Ovary (tissue), 9 donors: Measurements from ENCODE around the gene PLSCR5. TPM values are rescaled to one million over a fixed set of nuclear protein-coding genes. Genes with fewer than 3 reads are reported as not detected.

ENCODE experiments used
- DNase-seq, 5 donors: peaks; one replicate each; pipeline ENCODE4 v3.0.0-alpha.2; 2019 to 2020
- H3K27ac ChIP-seq, 2 donors: fragments of 200-600 bp; one replicate each; pipeline versions ENCODE4 v1.5.1 to v1.8.0; 2019 to 2022
- H3K27me3 ChIP-seq: fragments of 200-600 bp; one replicate; pipeline ENCODE4 v1.8.0; 2022
- H3K36me3 ChIP-seq: fragments of 200-600 bp; sonication (generic); one replicate; pipeline ENCODE4 v1.5.1; 2019
- H3K4me1 ChIP-seq: one replicate; pipeline ENCODE4 v1.8.1; 2013; ENCODE audit warnings: mild to moderate bottlenecking, moderate library complexity; ENCODE audit not compliant: insufficient read depth
- H3K4me3 ChIP-seq: fragments of 200-600 bp; sonication (generic); one replicate; pipeline ENCODE4 v1.5.1; 2017
- H3K9me3 ChIP-seq, 2 donors: fragments of 200-600 bp in 1 of 2; sonication (generic) in 1 of 2; one replicate each; pipeline versions ENCODE4 v1.5.1 to v1.8.1; 2013 to 2019; ENCODE audit warnings: mild to moderate bottlenecking in 1 of 2, moderate library complexity in 1 of 2
- CTCF ChIP-seq, 3 donors: fragments of 450-650 bp in 2 of 3; fragments of 200-600 bp in 1 of 3; IDR thresholded peaks; one replicate each; pipeline versions ENCODE4 v1.5.1 to v1.8.0; 2016 to 2022; ENCODE audit warnings: antibody characterized with exemption in 3 of 3, mild to moderate bottlenecking in 1 of 3
- EP300 ChIP-seq: sonication (generic); formaldehyde crosslinking; IDR thresholded peaks from one replicate; pipeline ENCODE4 v1.6.1; 2017; ENCODE audit warnings: antibody characterized with exemption
- POLR2A ChIP-seq: fragments of 450-650 bp; IDR thresholded peaks from one replicate; pipeline ENCODE4 v1.6.1; 2017; ENCODE audit warnings: antibody characterized with exemption, mild to moderate bottlenecking, moderate library complexity
- WGBS, 3 donors: extraction: QIAGEN DNeasy Blood & Tissue Kit in 1 of 3; methylation state at CpG; one replicate each; pipeline versions ENCODE4 v1.1.5 to v1.1.7; 2013 to 2017; 5-methylcytosine and 5-hydroxymethylcytosine counted together
- intact Hi-C, 4 donors: fragments of 100-400 bp; cut with DNase I; formaldehyde crosslinking; loops; one replicate each; pipeline versions ENCODE4 v1.11.0 to v1.15.1; 2022 to 2023
- polyA plus RNA-seq, 2 donors: library from polyadenylated mRNA; stranded (reverse); fragments of 200-250 nt in 1 of 2; fragments of 350-450 nt in 1 of 2; fragmentation: Illumina TruSeq in 1 of 2; extraction: RNeasy Lipid Tissue Mini Kit (QIAGEN cat#74804) in 1 of 2; gene quantifications; one replicate each; pipeline ENCODE4 v1.2.3, GENCODE V29; 2013 to 2014
- total RNA-seq, 7 donors: library from RNA; depleted of rRNA in 2 of 7; stranded (reverse); fragments of >200 nt in 2 of 7; fragmentation: NEBNext Ultra II Directional in 3 of 7; extraction: Animal tissue kit (Norgen Biotek cat#: 25700) in 3 of 7; gene quantifications; one replicate each; pipeline versions ENCODE4 v1.1.0 to v1.2.4, GENCODE V29; 2016 to 2023
- donor health status: DM: no; HTN: no; CAD: no; lungs with moderate emphysema.
- donor health status: DM: no; HTN: no; CAD: no.
- donor health status: Bipolar disorder and iron deficiency.
- donor health status: DM: yes; HTN: yes; CAD: no.
- donor health status: DM: no; HTN: no; CAD: no.
- donor health status: DM: yes; HTN: yes; CAD: no.

PLSCR5 gene
- total and polyA plus RNA-seq, 9 donors = not detected

- Histone ChIP-seq H3K9me3 (no peaks in the 10 kb centered on the region), H3K4me3 (no peak overlapping the region), H3K36me3 (no peaks in the 10 kb centered on the region), H3K4me1 (no peaks in the 10 kb centered on the region), H3K27ac (no peak overlapping the region), H3K27me3 (no peaks in the 10 kb centered on the region)
- intact Hi-C loops = no loop called here
- 66 to 72% (median 69%) methylated on average over 7 of the region's 7 CpGs for WGBS, 3 donors
- TF ChIP-seq CTCF (IDR thresholded peaks at IDR 0.05) (no peak), POLR2A (no peak), EP300 (no peak)
- DNase-seq = no peak
Observed at GRCh38 chr3:146594843-146595482, 10.2 kb downstream of the PLSCR5 start.

- intact Hi-C loops = no loop called here
- no peak for DNase-seq
- H3K4me1 ChIP-seq = no peaks in the 10 kb centered on the region
- no peak overlapping the region for H3K4me3 ChIP-seq
- H3K36me3 ChIP-seq = no peaks in the 10 kb centered on the region
- no peaks in the 10 kb centered on the region for H3K9me3 ChIP-seq
- WGBS, 3 donors = 61 to 64% (median 63%) methylated on average over 3 of the region's 3 CpGs
- no peaks in the 10 kb centered on the region for H3K27me3 ChIP-seq
- no peak for TF ChIP-seq POLR2A
- TF ChIP-seq EP300 = no peak
- TF ChIP-seq CTCF (IDR thresholded peaks at IDR 0.05) = no peak
- no peak overlapping the region for H3K27ac ChIP-seq
Observed at GRCh38 chr3:146593776-146594175, 11.4 kb downstream of the PLSCR5 start.

GRCh38 chr3:146590521-146590920 lies 14.6 kb downstream of the PLSCR5 start:
- Histone ChIP-seq H3K9me3 (no peaks in the 10 kb centered on the region), H3K27ac (no peak overlapping the region), H3K4me1 (no peaks in the 10 kb centered on the region), H3K27me3 (no peaks in the 10 kb centered on the region), H3K36me3 (no peaks in the 10 kb centered on the region), H3K4me3 (no peak overlapping the region)
- no peak for DNase-seq
- intact Hi-C loops = no loop called here
- 73 to 79% (median 73%) methylated on average over 2 of the region's 2 CpGs for WGBS, 3 donors
- no peak for TF ChIP-seq EP300
- no peak for TF ChIP-seq POLR2A
- no peak for TF ChIP-seq CTCF (IDR thresholded peaks at IDR 0.05)

- Histone ChIP-seq H3K4me1 (no peaks in the 10 kb centered on the region), H3K27me3 (no peaks in the 10 kb centered on the region), H3K4me3 (no peak overlapping the region), H3K27ac (no peak overlapping the region), H3K36me3 (no peaks in the 10 kb centered on the region), H3K9me3 (no peaks in the 10 kb centered on the region)
- DNase-seq = peak in 2 of 5 donors; percentile 31
- TF ChIP-seq POLR2A (no peak), CTCF (IDR thresholded peaks at IDR 0.05) (peak; percentile 22 to 38 (median 24))
- intact Hi-C loops = loop anchor here in 1 of 4 donors (10.0 kb wide), 1 partner anchor 255 kb away; no protein-coding TSS in a partner anchor
- 2 to 11% (median 3%) methylated on average over 1 of the region's 1 CpG for WGBS, 3 donors
Observed at GRCh38 chr3:146589899-146590508, 15.1 kb downstream of the PLSCR5 start.
